ENCODE data around the gene NSMCE4A. TPM values are rescaled to one million over a fixed set of nuclear protein-coding genes. Genes with fewer than 3 reads are reported as not detected.

NSMCE4A gene
- total and polyA plus RNA-seq, 12 donors = 18.2 to 58.5 (median 25.7) TPM

DNA sequence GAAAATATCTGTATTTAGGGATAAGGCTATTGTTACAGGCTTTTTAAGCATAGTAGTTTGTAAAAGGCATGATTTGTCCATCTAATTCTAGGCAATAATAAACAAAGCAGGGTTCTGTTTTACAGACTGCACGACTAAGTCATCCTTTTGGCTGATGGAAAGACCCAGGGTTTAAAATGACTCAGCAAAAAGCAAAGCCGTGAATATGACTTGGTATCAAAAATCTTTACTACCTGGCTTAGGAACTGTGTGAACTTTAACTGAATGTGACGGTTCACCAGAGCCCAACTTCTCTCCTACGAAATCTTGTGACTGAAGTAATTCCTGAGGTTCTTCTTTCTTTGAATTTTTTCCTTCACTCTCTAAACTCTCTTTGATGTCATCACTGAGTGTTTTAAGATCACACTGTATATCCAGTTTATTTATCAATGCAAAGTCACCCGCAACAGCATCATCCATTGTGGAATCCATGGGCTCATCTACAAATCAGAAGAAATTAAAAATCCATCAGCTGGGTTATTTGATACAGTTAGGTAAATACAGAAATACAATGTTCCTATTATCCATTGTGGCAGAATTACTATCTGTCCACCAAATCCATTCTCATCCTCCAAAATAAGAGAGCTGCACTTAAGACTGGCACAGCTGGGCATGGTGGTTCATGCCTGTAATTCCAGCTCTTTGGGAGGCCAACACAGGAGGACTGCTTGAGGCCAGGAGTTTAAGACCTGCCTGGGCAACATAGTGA lies 64.2 kb downstream of the NSMCE4A start:
- 65 to 78% methylated on average over 5 of the region's 5 CpGs for WGBS, 2 donors
- Histone ChIP-seq H3K4me3 (no peak overlapping the region), H3K4me1 (peaks cover 0 to 21% (median 8%) of the 10 kb centered on the region in 9 donors), H3K36me3 (peaks cover 0 to 89% (median 19%) of the 10 kb centered on the region in 9 donors), H3K27ac (peak overlapping the region in 1 of 10 donors; percentile 27), H3K9me3 (no peaks in the 10 kb centered on the region), H3K27me3 (no peaks in the 10 kb centered on the region)
- ATAC-seq = no peak
- no peak for DNase-seq
- no peak for TF ChIP-seq CTCF (IDR thresholded peaks at IDR 0.05)
- intact Hi-C loops (cut with DNase I) = no loop called here

Other genes starting within 250 kb of the NSMCE4A start
- gene ATE1, start 47.2 kb downstream of the NSMCE4A start, total RNA-seq = 10 to 100 TPM; 36.1 to 57.7 (median 43.2) TPM
- 1 to 10 TPM; 4.5 to 6.9 TPM for gene ATE1, start 47.2 kb downstream of the NSMCE4A start, polyA plus RNA-seq
- 100 to 1,000 TPM; 266 to 451 (median 378) TPM for gene TACC2, start 13.9 kb upstream of the NSMCE4A start, total RNA-seq
- gene TACC2, start 13.9 kb upstream of the NSMCE4A start, polyA plus RNA-seq = 100 to 1,000 TPM in 1 of 2 donors, 10 to 100 TPM in 1; 68.1 to 314 TPM

All from heart right ventricle (tissue), 16 donors.